GM19240 (cell line): ENCODE data around the gene SORL1.
"Not testable (repeated sequence)": the region's sequence is repeated elsewhere in the genome, so short reads cannot be mapped to it uniquely, and the experiment has no call there.

Source experiments
- DNase-seq: peaks from one replicate; pipeline ENCODE4 v3.0.0; 2011; ENCODE audit warnings: low spot score; ENCODE audit not compliant: insufficient read length

The SORL1 gene

GRCh38 chr11:121625777-121626506 lies 173.8 kb downstream of the SORL1 start:
- no peak for DNase-seq

GRCh38 chr11:121626507-121626875 lies 174.4 kb downstream of the SORL1 start:
- no peak for DNase-seq

GRCh38 chr11:121626980-121627379 lies 174.9 kb downstream of the SORL1 start:
- DNase-seq: no peak

- DNase-seq: no peak
Observed at GRCh38 chr11:121630041-121630440, 177.9 kb downstream of the SORL1 start.

GRCh38 chr11:121631456-121631855 lies 179.3 kb downstream of the SORL1 start:
- no peak for DNase-seq

GRCh38 chr11:121634273-121634672 lies 182.2 kb downstream of the SORL1 start:
- DNase-seq: no peak

GRCh38 chr11:121634889-121635288 lies 182.8 kb downstream of the SORL1 start:
- no peak for DNase-seq

GRCh38 chr11:121636081-121636799 lies 184.1 kb downstream of the SORL1 start:
- no peak for DNase-seq

- DNase-seq: no peak
Observed at GRCh38 chr11:121636800-121637176, 184.7 kb downstream of the SORL1 start.

- not testable (repeated sequence) for DNase-seq
Observed at GRCh38 chr11:121637587-121637986, 185.5 kb downstream of the SORL1 start.

GRCh38 chr11:121643479-121644186 lies 191.5 kb downstream of the SORL1 start:
- no peak for DNase-seq

GRCh38 chr11:121644187-121644512 lies 192.0 kb downstream of the SORL1 start:
- no peak for DNase-seq

- DNase-seq: no peak
Observed at GRCh38 chr11:121645001-121645400, 192.9 kb downstream of the SORL1 start.

GRCh38 chr11:121645596-121645995 lies 193.5 kb downstream of the SORL1 start:
- no peak for DNase-seq

- no peak for DNase-seq
Observed at GRCh38 chr11:121648306-121648705, 196.2 kb downstream of the SORL1 start.

GRCh38 chr11:121649798-121650197 lies 197.7 kb downstream of the SORL1 start:
- DNase-seq: no peak

GRCh38 chr11:121650351-121651256 lies 198.5 kb downstream of the SORL1 start:
- no peak for DNase-seq

GRCh38 chr11:121651257-121651605 lies 199.1 kb downstream of the SORL1 start:
- no peak for DNase-seq

GRCh38 chr11:121652971-121653370 lies 200.9 kb downstream of the SORL1 start:
- DNase-seq: no peak

GRCh38 chr11:121654259-121654842 lies 202.2 kb downstream of the SORL1 start:
- DNase-seq: no peak

- DNase-seq: no peak
Observed at GRCh38 chr11:121654843-121655536, 202.9 kb downstream of the SORL1 start.
